NT2/D1 (cell line): ENCODE measurements around the gene RCAN2.

Source experiments
- DNase-seq: peaks from one replicate; pipeline ENCODE4 v3.0.0-alpha.2; 2011; ENCODE audit warnings: low read depth, low spot score
- H3K27me3 ChIP-seq: 2 replicates; pipeline ENCODE4 v1.6.0; 2011; ENCODE audit warnings: mild to moderate bottlenecking; ENCODE audit not compliant: insufficient read length, insufficient read depth
- H3K36me3 ChIP-seq: 2 replicates; pipeline ENCODE4 v1.6.1; 2011; ENCODE audit warnings: mild to moderate bottlenecking, low read length, mixed read lengths; ENCODE audit not compliant: insufficient read depth, insufficient read length
- H3K4me1 ChIP-seq: 2 replicates; pipeline ENCODE4 v1.5.1; 2011; ENCODE audit not compliant: insufficient read depth, insufficient read length
- H3K4me3 ChIP-seq: 2 replicates; pipeline ENCODE4 v1.5.1; 2011; ENCODE audit warnings: low read depth; ENCODE audit not compliant: insufficient read length
- H3K9ac ChIP-seq: 2 replicates; pipeline ENCODE4 v1.6.0; 2011; ENCODE audit warnings: low read depth; ENCODE audit not compliant: insufficient read length
- H3K9me3 ChIP-seq: 2 replicates; pipeline ENCODE4 v1.5.1; 2011; ENCODE audit warnings: mild to moderate bottlenecking, low read length; ENCODE audit not compliant: insufficient read depth
- SUZ12 ChIP-seq: IDR thresholded peaks from 2 replicates; pipeline ENCODE4 v1.6.1; 2011; ENCODE audit not compliant: insufficient read length, insufficient read depth; ENCODE audit errors: extremely low read depth
- YY1 ChIP-seq: IDR thresholded peaks from 2 replicates; pipeline ENCODE4 v1.6.1; 2011; ENCODE audit not compliant: insufficient read length, insufficient read depth
- ZNF274 ChIP-seq: IDR thresholded peaks from 2 replicates; pipeline ENCODE4 v1.6.1; 2011; ENCODE audit warnings: mild to moderate bottlenecking, low read depth, low read length

Gene RCAN2

GRCh38 chr6:46468403-46469010 is 22.7 kb downstream of the RCAN2 start:
- no peaks in the 10 kb centered on the region for H3K9me3 ChIP-seq
- no peaks in the 10 kb centered on the region for H3K4me1 ChIP-seq
- no peaks in the 10 kb centered on the region for H3K36me3 ChIP-seq
- no peak overlapping the region for H3K9ac ChIP-seq
- no peak for DNase-seq
- H3K27me3 ChIP-seq = no peaks in the 10 kb centered on the region
- TF ChIP-seq ZNF274 = no peak
- no peak for TF ChIP-seq SUZ12
- no peak for TF ChIP-seq YY1
- no peak overlapping the region for H3K4me3 ChIP-seq

DNA sequence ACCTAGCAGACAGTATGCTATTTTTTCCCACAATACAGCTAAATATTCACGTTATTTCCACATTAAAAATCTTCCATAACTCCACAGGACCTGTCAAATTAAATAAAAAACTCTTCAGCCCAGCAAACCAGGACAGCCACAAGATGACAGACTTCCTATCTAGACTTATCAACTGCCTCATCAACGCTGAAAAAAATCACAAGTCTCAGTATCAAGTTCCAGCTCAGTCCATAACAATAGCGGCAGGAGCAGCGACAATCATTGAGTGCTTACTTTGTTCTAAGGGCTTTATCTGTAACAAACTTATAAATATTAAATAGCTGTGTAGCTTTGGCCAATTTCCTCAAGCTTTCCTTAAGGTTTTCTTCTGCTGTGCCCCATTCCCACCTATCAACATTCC is 24.7 kb downstream of the RCAN2 start:
- Histone ChIP-seq H3K4me3 (no peak overlapping the region), H3K9me3 (no peaks in the 10 kb centered on the region), H3K36me3 (no peaks in the 10 kb centered on the region)

GRCh38 chr6:46465294-46466165 is 25.7 kb downstream of the RCAN2 start:
- no peak for DNase-seq
- Histone ChIP-seq H3K9ac (no peak overlapping the region), H3K36me3 (no peaks in the 10 kb centered on the region), H3K4me3 (no peak overlapping the region), H3K27me3 (no peaks in the 10 kb centered on the region), H3K4me1 (no peaks in the 10 kb centered on the region), H3K9me3 (no peaks in the 10 kb centered on the region)
- TF ChIP-seq SUZ12 (no peak), ZNF274 (no peak), YY1 (no peak)

More for the DNA sequence above, 24.7 kb downstream of the RCAN2 start:
- no peaks in the 10 kb centered on the region for H3K4me1 ChIP-seq
- no peak overlapping the region for H3K9ac ChIP-seq
- TF ChIP-seq SUZ12 (no peak), ZNF274 (no peak), YY1 (no peak)
- no peaks in the 10 kb centered on the region for H3K27me3 ChIP-seq
- DNase-seq = no peak

GRCh38 chr6:46456297-46456696 is 35.0 kb downstream of the RCAN2 start:
- Histone ChIP-seq H3K4me1 (no peaks in the 10 kb centered on the region), H3K4me3 (no peak overlapping the region), H3K27me3 (no peaks in the 10 kb centered on the region), H3K36me3 (no peaks in the 10 kb centered on the region), H3K9me3 (no peaks in the 10 kb centered on the region), H3K9ac (no peak overlapping the region)
- no peak for DNase-seq
- TF ChIP-seq SUZ12 (no peak), ZNF274 (no peak), YY1 (no peak)

- TF ChIP-seq SUZ12 (no peak), ZNF274 (no peak), YY1 (no peak)
- H3K4me3 ChIP-seq = no peak overlapping the region
- H3K27me3 ChIP-seq = no peaks in the 10 kb centered on the region
- DNase-seq = no peak
- no peaks in the 10 kb centered on the region for H3K36me3 ChIP-seq
- no peak overlapping the region for H3K9ac ChIP-seq
- no peaks in the 10 kb centered on the region for H3K9me3 ChIP-seq
- H3K4me1 ChIP-seq = no peaks in the 10 kb centered on the region
Measured at GRCh38 chr6:46454691-46455090, 36.6 kb downstream of the RCAN2 start.

DNA sequence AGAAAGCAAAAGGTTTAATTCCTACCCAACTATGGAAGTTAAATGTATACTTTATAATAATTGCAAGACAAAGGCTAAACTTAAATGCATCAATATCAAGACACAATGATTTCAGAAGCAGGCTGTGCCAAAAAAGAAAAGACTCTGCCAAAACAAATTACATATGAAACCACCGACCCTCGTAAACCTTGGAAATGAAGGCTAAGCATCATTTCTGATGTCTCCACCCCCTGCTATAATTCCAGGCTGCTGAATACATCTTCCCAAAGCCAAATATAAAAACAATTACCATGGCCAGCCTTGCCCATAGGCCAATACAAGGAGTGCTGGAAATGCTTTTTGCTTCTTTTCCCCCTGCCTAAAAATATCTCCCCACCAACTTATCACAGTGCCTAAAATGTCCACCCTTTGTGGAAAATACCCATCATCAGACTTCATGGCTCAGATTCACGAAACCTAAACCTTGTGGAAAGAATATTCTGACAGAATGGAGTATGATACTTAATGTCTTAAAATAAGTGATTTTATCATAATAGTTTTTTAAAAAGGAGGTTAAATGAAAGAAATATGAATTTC is 37.4 kb downstream of the RCAN2 start:
- no peak for DNase-seq
- Histone ChIP-seq H3K4me1 (no peaks in the 10 kb centered on the region), H3K27me3 (no peaks in the 10 kb centered on the region), H3K9me3 (no peaks in the 10 kb centered on the region), H3K9ac (no peak overlapping the region), H3K4me3 (no peak overlapping the region), H3K36me3 (no peaks in the 10 kb centered on the region)
- TF ChIP-seq SUZ12 (no peak), ZNF274 (no peak), YY1 (no peak)

DNA sequence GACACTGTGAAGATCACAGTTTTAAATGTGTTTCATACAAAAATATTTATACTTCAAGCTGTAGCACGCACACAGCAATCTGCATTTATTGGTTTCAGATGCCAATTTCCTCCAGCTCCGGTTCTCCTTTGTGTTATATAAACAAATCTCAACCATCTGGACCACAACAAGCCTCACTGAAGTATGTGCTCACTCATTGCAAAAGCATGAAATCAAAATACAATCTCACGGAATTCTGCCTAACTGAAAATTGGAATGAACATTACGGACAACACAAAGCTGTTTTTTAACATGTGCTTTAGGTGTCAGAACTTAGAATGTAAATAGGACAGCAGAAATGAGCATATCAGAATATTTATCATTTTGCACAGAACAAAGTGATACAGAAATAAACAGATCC is 38.0 kb downstream of the RCAN2 start:
- TF ChIP-seq SUZ12 = no peak
- no peak for TF ChIP-seq YY1
- no peak for TF ChIP-seq ZNF274
- H3K4me1 ChIP-seq = no peaks in the 10 kb centered on the region
- H3K36me3 ChIP-seq = no peaks in the 10 kb centered on the region
- H3K4me3 ChIP-seq = no peak overlapping the region
- no peak overlapping the region for H3K9ac ChIP-seq
- no peaks in the 10 kb centered on the region for H3K27me3 ChIP-seq
- H3K9me3 ChIP-seq = no peaks in the 10 kb centered on the region
- DNase-seq = no peak
